ENCODE data around the gene ADGRA1. TPM values are rescaled to one million over a fixed set of nuclear protein-coding genes. Genes with fewer than 3 reads are reported as not detected.

ADGRA1 gene
- total RNA-seq, 1 donor from 2014 or later, result 0.83 TPM

DNA sequence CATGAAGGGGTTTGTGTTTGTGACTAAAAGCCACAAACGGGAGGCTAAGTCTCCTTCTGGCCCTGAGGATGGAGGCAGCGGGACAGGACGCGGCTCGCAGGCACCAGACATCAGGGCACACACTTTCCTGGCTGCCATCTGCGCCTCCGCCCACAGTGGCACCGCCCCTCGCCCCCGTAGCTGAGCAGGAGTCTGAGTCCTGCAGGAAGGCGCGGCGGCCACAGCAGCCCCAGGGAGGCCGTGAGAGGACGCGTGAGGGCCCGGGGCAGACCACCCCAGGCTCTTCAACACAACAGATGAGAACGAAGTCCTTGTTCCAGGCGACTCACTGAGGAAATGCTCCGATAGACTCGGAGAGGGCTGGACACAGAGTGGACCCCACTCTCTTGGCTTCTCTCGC is 6.6 kb downstream of the ADGRA1 start:
- ATAC-seq, result no peak
- DNase-seq (ENCODE audit: low spot score), result no peak

DNA sequence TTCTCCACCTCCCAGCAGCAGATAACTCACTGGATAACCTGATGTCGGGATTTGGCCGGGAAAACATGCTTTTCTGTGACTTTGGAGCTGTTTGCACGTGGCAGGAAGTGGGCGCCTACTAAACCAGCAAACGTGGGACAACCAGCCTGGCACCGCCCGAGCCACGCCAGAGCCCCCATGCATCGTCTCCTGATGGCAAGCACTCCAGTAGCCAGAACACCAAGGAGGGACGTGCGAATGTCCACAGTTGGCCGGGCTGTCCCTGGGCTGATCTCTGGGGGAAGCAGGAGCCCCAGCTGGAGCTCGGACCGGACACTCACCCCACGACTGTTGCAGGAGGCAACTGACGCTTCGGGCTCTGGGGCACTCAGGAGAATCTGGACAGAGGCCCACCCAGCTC is 7.1 kb downstream of the ADGRA1 start:
- ATAC-seq (no peak), DNase-seq (ENCODE audit: low spot score) (no peak)

DNA sequence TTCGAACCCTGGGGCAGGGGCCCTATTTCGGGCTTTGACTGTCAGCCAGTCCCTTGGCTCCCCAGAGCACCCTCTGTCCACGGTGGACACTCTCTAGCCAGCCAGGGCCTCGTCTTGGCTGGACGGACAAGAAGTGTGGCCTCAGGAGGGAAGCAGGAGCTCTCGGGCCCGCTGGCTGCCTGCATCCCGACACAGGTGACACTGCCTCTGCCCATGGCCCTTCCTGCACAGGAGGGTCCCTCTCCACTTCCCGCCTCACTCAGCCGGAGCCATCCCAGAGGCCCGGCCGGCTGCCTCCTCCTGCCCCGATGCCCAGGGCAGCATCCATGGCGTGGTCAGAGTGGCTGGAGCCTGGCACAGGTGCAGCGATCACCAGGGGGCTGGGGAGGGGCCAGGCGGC is 7.9 kb downstream of the ADGRA1 start:
- ATAC-seq (no peak), DNase-seq (ENCODE audit: low spot score) (no peak)

DNA sequence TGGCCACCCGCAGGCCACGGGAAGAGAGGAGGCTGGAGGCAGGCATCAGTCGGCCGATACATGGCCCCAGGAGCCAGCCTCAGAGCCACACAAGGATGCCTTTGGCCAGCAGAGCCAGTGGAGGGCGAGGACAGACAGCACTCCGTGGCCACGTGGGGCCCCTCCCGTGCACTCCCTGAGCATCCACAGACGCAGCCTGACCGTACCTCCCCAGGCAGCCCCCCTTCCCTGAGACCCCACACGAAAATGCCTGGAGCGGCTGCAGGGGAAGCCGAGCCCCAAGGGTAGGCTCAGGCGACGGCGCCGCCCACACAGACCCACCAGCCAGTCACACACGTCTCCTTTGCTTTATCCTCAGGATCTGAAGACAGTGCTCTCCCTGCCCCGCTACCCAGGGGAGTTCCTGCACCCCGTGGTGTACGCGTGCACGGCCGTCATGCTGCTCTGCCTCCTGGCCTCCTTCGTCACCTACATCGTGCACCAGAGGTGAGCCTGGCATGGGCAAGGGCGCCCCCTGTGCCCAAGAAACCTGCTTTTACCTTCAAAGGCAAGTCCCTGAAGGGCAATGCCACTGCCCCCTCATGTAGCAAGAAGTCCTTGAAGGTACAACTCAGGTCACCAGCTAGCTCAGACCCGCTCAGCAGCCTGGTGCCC is 9.0 kb downstream of the ADGRA1 start:
- ATAC-seq (no peak), DNase-seq (ENCODE audit: low spot score) (no peak)

DNA sequence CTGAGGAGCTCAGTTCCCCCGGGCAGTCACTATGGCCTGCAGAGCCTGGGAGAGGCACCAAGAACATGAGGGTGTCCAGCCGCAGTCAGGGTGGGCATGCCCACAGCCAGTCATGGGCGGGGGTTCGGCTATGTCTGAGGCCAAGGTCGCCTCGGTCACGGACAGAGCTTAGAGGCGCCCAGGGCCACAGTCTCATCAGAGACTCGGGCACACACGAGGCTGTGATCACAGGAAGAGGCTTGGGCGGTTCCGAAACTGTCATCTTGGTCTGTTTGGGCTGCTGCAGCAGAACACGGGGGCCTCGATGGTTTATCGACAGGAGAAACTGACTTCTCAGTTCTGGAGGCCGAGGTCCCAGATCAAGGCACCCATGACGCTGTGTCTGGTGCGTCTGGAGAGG is 9.7 kb downstream of the ADGRA1 start:
- no peak for ATAC-seq
- DNase-seq (ENCODE audit: low spot score), result no peak

DNA sequence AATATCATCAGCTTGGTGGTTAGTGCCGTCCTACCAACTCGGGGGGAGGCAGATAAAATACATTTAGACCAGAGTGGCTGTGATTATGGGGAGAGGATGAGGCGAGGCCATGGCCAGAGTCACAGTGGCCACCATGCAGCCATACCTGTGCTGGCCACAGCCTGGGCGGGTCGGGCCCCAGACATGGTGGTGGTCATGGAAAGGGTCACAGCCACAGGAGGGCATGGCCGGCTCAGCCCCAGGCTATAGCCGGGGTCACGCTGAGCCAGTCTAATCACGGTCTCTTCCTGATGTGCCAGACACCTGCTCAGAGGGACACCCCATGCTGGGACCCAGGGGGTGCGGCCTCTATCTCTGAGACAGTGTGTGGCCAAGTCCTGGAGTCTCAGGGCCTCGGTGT is 10.2 kb downstream of the ADGRA1 start:
- ATAC-seq, result no peak
- DNase-seq (ENCODE audit: low spot score), result no peak

DNA sequence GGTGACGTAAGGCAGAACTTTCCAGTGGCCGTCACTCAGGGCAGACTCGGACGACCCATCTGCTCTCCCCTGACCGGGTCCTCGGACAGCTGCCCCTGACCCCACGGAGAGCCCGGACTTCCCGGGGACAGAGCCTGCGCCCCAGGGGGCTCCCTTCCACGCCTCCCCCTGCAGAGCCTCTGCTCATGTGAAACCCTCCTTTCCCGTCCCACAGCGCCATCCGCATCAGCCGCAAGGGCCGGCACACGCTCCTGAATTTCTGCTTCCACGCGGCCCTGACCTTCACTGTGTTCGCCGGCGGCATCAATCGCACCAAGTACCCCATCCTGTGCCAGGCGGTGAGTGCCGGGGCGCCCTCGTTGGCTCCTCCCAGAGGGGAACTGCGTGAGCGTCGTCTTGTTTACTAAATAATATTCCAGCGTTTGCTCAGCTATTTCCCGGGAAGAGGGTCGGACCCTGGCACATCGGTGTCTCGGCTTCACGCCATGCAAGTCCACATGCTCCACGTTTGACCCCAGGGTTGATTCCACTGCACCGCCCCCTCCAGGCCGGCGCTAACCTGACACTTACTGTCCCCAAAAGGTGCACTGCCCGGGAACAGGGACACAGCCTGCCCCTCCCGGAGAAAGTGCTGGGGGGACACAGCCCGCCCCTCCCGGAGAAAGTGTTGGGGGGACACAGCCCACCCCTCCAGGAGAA is 10.9 kb downstream of the ADGRA1 start:
- DNase-seq (ENCODE audit: low spot score), result no peak
- no peak for ATAC-seq

DNA sequence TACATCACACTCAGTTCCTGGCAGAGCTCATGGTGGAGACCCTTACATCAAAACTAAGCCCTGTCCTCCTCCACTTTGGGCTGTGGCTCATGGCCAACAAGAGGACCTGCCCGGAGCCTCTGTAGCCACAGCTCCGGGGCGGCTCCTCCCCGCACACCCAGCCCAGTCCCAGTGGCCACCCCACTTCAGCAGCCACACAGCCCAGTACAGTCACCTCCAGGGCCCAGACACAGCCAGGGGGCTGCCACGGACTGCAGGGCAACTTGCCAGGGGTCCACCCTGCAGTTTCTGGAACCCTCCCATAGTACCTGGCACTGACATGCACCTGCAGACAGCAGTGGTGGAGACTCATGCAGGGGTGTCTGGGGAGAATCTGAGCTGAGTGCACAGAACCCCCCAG is 11.8 kb downstream of the ADGRA1 start:
- no peak for ATAC-seq
- no peak for DNase-seq (ENCODE audit: low spot score)

DNA sequence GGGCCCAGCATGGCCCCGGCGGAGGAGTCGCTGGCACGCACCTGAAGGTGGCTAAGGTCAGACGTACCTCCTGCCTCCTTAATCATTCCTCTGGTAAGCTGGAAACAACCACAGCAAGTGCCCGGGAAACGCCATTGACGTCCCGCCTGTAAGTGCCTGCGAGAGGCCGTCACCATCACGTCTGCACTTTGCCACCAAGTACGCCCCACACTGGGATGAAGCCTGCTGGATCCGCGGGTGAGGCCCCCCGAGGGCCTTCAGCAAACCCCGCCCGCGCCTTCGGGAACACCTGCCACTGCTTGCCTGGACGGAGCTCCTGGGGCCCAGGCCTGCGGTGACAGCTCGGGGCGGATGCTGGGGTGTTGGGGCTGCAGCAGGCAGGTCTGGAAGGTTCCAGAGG is 12.5 kb downstream of the ADGRA1 start:
- DNase-seq (ENCODE audit: low spot score), result no peak
- ATAC-seq, result no peak

DNA sequence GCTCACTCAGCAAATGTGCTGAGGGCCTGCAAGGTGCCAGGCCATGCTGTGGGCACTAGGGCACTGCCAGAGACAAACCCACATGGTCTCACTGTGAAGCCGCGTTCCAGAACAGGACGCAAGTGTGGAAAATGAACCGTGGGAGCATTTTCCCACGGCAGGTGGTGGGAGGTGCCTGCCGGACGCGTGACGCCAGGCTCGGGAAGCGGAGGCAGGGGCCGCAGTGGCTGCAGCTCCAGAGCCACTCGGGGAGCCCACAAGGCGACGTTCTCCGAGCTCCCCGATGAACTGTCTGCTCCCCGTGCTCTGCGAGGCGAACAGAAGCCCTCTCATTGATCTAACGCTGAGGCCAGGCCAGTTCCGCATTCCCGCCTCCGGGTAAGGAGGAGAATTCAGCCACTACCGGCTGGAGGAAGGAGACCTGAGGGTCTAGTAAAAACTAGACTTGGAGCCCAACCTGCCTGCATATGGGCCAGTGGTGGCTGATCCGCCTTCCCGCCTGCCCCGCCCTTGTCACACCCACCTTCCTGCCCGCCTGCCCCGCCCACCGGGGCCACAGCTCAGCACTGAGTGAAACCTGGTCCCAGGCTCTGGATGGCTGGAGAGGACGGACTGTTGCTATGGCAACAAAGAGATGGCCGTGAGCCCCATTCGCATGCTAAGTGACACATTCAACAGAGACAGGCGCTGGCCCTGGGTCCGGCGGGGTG is 13.1 kb downstream of the ADGRA1 start:
- DNase-seq (ENCODE audit: low spot score) (no peak), ATAC-seq (no peak)

DNA sequence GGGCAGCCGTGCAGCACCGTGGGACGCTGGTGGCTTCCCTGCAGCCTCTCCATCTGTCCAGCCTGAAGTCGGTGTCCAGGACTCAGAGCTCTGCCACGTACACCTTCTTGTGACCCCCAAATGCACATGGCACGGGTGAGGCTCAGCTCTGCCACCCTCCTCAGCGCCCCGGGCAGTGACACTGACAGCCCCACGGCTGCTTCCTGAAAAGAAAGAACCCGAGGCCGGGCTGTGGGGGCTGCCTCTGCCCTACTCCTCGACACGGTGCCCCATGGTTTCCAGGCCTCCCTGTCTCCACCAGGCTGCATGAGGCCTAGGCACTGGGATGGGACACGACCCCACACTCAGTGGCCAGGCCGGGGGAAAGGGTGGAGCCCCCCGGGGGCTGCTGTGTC is 13.7 kb downstream of the ADGRA1 start:
- DNase-seq (ENCODE audit: low spot score) (no peak), ATAC-seq (no peak)

DNA sequence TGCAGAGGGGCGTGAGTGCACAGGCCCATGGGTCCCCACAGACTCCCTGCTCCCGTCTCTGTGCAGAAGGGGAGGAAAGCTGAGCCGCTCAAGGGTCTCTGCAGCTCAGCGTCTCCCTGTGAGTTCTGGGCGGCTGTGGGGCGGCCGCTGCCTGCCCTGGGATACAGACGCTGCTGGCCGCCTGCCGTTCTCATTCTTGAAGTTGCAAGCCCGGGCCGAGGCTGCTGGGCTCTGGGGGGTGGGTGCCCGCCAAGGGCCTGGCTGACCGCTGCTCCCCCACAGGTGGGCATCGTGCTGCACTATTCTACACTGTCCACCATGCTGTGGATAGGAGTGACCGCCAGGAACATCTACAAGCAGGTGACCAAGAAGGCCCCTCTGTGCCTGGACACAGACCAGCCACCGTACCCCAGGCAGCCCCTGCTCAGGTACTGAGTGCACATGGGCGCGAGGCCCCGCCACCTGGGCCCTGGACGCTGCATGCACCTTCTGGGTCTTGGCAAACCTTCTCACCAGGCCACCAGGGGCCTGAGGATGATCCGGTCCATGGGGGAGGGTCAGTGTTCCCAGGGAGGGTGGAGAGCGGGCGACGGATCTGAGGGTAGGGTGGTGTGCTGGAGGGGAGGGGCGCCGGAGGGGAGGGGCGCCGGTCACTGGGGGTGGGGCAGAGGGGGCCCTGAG is 14.8 kb downstream of the ADGRA1 start:
- no peak for DNase-seq (ENCODE audit: low spot score)
- no peak for ATAC-seq

DNA sequence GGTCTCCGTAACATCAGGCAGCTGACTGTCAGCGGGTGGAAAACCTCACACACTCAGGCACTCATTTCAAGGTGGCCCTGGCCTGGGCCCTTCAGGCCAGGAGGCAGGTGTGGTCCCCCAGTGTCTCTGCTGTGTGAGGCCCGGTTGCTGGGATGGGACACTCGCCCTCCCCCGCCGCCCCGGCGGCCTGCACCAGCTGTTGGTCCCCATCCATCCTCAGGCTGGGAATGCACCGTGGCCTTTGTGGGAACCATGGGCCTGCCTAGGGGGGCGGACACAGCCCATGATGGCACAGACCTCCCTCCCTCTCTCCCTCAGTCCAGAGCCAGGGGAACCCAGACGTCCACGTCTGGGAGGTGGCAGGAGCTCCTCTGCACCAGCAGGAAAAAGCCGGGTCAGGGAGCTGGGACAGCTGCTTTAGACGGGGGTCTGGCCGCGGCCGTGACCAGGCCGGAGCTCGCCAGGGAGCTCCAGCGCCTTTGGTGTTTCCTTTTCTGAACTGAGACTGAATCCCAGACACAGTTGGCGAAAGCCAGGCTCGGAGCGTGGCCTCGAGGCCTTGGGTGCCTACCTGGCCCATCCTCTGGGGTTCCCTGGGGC is 15.7 kb downstream of the ADGRA1 start:
- DNase-seq (ENCODE audit: low spot score) (no peak), ATAC-seq (no peak)

DNA sequence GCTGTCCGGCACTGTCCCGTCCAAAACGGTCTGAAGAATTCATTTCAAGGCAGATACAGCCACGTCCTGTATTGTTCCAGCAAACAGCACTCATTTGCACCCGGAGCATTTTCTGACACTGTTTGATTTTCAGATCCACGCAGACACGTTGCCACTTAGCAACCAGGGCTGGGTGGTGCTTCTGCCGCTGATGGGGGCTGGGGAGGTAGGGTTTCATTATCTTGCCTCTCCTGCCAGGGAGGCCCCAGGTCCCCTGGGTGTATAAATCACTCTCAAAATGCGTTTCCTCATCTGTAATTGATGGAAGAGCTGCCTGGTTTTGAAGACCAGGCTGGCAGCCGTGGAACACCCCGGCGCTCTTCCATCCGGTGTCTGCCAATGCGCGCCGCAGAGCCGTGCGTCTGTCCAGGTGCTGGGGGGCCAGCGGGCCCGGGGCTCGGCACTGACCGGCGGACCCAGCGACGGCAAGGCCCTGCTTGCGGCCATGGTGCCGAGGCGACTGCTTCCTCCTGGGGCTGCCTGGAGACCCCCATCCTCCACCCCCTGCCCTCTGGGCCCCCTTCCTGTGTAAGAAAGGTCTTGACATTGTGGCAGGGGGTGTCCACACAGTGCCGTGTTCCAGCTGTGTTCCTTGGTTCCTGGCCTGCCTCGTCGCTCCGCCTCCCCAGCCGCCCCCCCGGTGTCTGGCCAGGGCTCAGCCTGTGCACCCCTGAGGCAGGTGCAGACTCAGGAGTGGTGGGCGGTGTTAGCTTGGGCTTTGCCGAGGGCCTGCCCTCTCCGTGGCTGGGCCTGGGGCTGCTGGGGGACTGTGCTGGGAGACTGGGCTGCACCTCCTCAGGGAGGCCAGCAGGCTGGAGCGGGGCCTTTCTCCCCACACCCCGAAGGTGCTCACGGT is 16.6 kb downstream of the ADGRA1 start:
- ATAC-seq (no peak), DNase-seq (ENCODE audit: low spot score) (no peak)

DNA sequence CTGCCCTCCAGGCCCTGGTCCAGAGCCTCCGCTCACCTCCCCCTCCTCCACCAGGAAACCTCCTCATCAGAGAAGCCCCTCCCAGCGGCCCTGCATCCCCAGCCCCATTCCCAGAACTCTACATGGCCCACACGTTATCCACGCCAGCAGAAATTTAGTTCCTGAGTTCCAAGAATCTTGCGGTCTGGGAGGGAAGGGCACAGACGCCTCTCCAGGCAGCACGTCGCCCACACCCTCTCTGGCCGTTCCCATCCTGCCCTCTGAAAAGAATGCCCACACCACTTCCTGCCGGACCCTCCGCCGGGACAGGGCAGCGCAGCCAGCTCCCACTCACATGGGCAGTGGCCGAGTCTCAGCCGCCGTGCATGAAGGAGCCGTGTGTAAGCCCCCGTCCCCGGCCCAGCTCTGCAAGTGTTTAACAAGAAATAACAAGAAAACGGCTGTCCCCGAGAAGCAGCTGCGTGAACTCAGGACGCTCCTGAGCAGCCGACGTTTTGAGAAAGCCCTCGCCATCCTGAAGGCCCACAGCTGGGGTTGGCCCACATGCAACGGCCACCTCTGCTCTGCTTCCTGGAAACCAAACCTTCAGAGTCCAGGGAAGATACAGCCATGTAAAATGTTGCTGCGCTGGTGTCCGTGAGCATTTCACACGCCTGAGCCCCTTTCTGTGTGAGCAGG is 17.4 kb downstream of the ADGRA1 start:
- no peak for ATAC-seq
- DNase-seq (ENCODE audit: low spot score), result no peak

DNA sequence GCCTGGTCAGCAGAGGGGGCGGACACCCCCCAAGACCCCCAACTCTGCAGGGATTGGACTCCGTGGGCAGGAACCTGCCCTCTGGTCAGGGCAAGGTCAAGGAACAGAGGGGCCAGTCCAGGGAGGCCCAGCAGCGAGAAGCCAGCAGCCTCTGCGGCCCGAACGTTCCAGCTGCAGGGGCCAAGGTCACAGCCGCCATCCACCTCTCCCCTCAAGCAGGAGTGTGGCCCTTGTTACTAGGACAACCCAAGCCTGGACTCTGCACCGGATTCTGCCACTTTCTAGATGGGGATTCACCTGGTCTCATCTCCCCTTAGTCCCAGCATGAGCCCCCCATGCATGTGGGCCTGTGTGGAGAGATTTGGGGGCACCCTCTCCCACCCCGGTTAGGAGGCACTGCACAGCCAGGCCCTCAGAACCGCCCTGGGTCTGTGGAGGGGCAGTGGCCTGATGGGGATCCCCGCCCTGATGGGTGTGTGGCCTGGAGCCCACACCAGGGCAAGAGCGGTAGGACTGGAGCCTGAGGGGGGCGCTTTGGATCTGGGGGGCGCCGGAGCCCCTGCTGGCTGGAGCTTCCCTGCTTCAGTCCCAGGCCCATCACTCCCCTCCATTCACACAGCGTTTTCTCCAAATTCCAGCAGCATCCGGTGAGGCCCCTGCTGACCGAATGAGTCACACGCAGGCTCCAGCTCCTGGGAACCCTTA is 18.1 kb downstream of the ADGRA1 start:
- ATAC-seq, result no peak
- DNase-seq (ENCODE audit: low spot score), result no peak

DNA sequence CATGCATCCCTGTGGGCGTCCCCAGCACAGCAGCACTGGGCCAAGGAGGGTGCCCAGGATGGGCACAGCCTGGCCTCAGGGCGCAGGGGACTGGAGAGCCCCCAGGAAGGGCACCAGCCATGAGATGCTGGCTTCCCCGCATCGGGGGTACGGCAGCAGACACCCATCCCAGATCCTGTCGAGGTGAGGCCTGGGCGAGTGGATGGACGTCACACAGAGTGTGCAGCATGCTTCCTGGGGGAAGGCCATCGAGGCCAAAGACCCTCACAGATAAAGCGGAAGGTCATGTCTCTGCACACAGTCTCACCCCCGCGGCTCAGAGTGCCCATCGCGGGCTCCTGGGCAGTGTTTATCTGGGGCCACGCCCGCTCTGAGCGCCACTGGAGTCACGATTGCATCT is 18.8 kb downstream of the ADGRA1 start:
- ATAC-seq (no peak), DNase-seq (ENCODE audit: low spot score) (no peak)

DNA sequence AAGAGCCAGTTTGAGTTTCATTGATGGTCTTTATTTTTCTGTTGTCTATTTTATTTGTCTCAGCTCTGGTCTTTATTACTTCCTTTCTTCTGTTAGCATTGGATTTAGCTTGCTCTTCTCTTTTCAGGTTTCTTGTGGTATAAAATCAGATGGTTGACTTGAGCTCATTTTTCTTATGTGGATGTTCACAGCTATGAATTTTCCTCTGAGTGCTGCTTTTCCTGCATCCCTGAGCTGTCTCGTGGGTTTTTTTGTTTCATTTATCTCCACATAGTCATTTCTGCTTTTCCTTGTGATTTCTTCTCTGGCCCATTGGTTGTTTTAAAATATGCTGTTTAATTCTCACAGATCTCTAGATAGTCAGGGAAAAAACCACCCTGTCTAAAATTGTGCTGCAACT is 19.7 kb downstream of the ADGRA1 start:
- DNase-seq (ENCODE audit: low spot score) (no peak), ATAC-seq (no peak)

DNA sequence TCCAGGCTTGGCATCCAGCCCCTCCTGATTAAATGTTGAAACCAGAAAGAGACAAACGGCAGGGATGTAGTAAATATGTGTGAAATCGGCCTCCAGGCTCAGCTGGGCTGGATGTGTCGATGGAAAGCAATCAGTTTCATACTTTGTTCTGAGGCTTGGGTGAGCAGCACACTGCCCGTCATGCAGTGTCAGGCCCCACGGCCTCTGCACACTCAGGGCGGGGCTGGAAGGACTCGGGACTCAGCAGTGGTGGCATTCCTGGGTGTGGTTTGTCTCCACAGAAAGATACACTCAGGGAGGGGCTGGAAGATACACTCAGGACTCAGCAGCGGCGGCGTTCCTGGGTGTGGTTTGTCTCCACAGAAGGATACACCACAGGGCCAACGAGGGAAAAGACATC is 22.0 kb downstream of the ADGRA1 start:
- DNase-seq (ENCODE audit: low spot score) (no peak), ATAC-seq (peak; percentile 29)
